ENCODE results near the gene TPK1.

The TPK1 gene

GRCh38 chr7:144665689-144666381 lies 170.0 kb downstream of the TPK1 start:
- POLR2A ChIA-PET (ENCODE audit: low non-redundant PET) = no interaction called here
- no peak for TF ChIP-seq CTCF (conservative IDR thresholded peaks at IDR 0.05; ENCODE audit: low read depth)
- CTCF ChIA-PET = interaction anchor here (0.6 kb wide), 1 partner anchor 1197 kb away, joined by 3 read pairs; no protein-coding TSS in a partner anchor
- no peak overlapping the region for H3K27ac ChIP-seq
- no peak for DNase-seq (ENCODE audit: low spot score)

- POLR2A ChIA-PET (ENCODE audit: low non-redundant PET) = no interaction called here
- CTCF ChIA-PET = no interaction called here
- DNase-seq (ENCODE audit: low spot score) = no peak
- no peak overlapping the region for H3K27ac ChIP-seq
- TF ChIP-seq CTCF (conservative IDR thresholded peaks at IDR 0.05; ENCODE audit: low read depth) = no peak
These were observed 176.6 kb downstream of the TPK1 start for GRCh38 chr7:144659211-144659610.

DNA sequence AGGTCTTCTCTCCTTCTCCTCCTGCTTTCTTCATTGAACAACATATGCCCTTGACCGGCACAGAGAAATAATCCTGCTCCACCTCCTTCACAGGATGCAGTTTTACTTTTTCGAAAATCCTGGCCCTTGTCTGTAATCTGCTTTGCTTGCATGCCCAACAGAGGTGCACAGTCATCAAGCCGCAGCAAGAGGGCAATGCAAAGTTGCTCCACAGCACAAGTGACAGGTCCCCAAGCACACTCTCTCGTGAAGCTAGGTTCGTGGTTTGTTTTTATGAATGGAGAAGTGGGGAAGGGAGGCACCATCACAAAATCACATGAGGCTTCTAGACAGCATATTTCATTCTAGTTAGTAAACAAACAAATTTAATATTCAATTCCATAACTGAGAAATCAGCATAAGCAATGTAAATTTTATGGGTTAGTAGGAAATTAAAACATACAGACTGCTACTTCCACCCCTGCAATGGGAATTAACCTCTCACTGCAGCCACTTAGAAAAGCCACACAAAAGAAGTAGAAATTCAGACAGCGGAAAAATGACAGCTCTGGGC lies 178.8 kb downstream of the TPK1 start:
- CTCF ChIA-PET = interaction anchor here (0.7 kb wide), 1 partner anchor 1472 kb away, joined by 3 read pairs; no protein-coding TSS in a partner anchor
- POLR2A ChIA-PET (ENCODE audit: low non-redundant PET) = no interaction called here
- DNase-seq (ENCODE audit: low spot score) = no peak
- no peak overlapping the region for H3K27ac ChIP-seq
- no peak for TF ChIP-seq CTCF (conservative IDR thresholded peaks at IDR 0.05; ENCODE audit: low read depth)

DNA sequence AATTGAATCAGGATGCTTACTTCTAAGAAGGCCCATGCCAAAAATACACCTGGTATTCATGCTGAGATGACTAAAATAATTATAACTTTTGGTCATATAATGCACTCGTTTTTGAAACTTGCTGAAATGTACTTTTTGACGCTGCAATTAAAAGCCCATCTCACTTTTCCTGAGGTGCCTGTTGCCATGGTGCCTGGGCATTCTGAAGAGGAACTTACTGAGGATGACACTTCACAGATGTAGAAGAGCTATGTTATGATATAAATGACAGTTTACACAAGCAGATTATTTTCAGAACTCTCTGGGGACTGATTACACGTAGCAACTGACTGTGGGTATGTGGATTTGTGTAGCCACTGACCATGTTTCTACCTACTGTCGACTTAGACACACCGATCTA lies 182.4 kb downstream of the TPK1 start:
- ChIA-PET CTCF (no interaction called here), POLR2A (ENCODE audit: low non-redundant PET) (no interaction called here)
- H3K27ac ChIP-seq = no peak overlapping the region
- no peak for TF ChIP-seq CTCF (conservative IDR thresholded peaks at IDR 0.05; ENCODE audit: low read depth)
- no peak for DNase-seq (ENCODE audit: low spot score)

DNA sequence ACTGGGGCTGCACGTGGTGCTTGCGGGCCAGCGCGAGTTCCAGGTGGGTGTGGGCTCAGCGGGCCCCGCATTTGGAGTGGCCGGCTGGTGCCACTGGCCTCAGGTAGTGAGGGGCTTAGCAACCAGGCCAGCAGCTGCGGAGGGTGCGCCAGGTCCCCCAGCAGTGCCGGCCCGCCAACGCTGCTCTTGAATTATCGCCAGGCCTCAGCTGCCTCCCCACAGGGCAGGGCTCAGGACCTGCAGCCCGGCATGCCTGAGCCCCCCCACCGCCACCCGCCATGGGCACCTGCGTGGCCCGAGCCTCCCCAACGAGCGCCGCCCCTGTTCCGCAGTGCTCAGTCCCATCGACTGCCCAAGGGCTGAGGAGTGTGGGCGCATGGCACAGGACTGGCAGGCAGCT lies 185.4 kb downstream of the TPK1 start:
- no peak for DNase-seq (ENCODE audit: low spot score)
- CTCF ChIA-PET = no interaction called here
- no peak for TF ChIP-seq CTCF (conservative IDR thresholded peaks at IDR 0.05; ENCODE audit: low read depth)
- POLR2A ChIA-PET (ENCODE audit: low non-redundant PET) = no interaction called here
- no peak overlapping the region for H3K27ac ChIP-seq

GRCh38 chr7:144649120-144649519 lies 186.7 kb downstream of the TPK1 start:
- no peak for TF ChIP-seq CTCF (conservative IDR thresholded peaks at IDR 0.05; ENCODE audit: low read depth)
- ChIA-PET POLR2A (ENCODE audit: low non-redundant PET) (no interaction called here), CTCF (no interaction called here)
- no peak for DNase-seq (ENCODE audit: low spot score)
- no peak overlapping the region for H3K27ac ChIP-seq
